Lower leg skin (tissue), 4 donors: ENCODE measurements around the gene ABCA8. TPM values are rescaled to one million over a fixed set of nuclear protein-coding genes. Genes with fewer than 3 reads are reported as not detected.
"Not testable (repeated sequence)": the region's sequence is repeated elsewhere in the genome, so short reads cannot be mapped to it uniquely, and the experiment has no call there.

ENCODE experiments used
- DNase-seq, 2 donors: peaks; one replicate each; pipeline ENCODE4 v3.0.0-alpha.2; 2019; ENCODE audit warnings: low spot score in 2 of 2
- H3K4me3 ChIP-seq: fragments of 200-600 bp; sonication (generic); 2 replicates; pipeline ENCODE4 v1.5.1; 2017; ENCODE audit warnings: mild to moderate bottlenecking, low read depth; ENCODE audit not compliant: poor library complexity, severe bottlenecking
- CTCF ChIP-seq, 3 donors: fragments of 450-650 bp; IDR thresholded peaks; one replicate each; pipeline ENCODE4 v1.5.1; 2016; ENCODE audit warnings: antibody characterized with exemption in 3 of 3, mild to moderate bottlenecking in 3 of 3, moderate library complexity in 2 of 3
- POLR2A ChIP-seq, 2 donors: fragments of 450-650 bp; IDR thresholded peaks; one replicate each; pipeline ENCODE4 v1.6.1; 2016 to 2017; ENCODE audit warnings: antibody characterized with exemption in 2 of 2, mild to moderate bottlenecking in 1 of 2, moderate library complexity in 1 of 2
- WGBS, 2 donors: methylation state at CpG; one replicate each; pipeline ENCODE4 v1.1.5; 2018; 5-methylcytosine and 5-hydroxymethylcytosine counted together
- intact Hi-C: fragments of 100-400 bp; cut with DNase I; formaldehyde crosslinking; loops from one replicate; pipeline ENCODE4 v1.15.0; 2023; ENCODE audit warnings: low total_unique reads
- total RNA-seq, 4 donors: library from RNA; depleted of rRNA; stranded (reverse); fragments of >200 nt; gene quantifications; one replicate each; pipeline ENCODE4 v1.1.0, GENCODE V29; 2016

The ABCA8 gene
- total RNA-seq, 4 donors from 2014 or later = 6.1 to 17.9 (median 13.9) TPM

- TF ChIP-seq POLR2A (IDR thresholded peaks at IDR 0.05) (no peak), CTCF (IDR thresholded peaks at IDR 0.05) (no peak)
- WGBS, 2 donors = 62 to 66% methylated on average over 3 of the region's 3 CpGs
Measured at GRCh38 chr17:68973098-68973846, 18.1 kb upstream of the ABCA8 start.

GRCh38 chr17:68972119-68972704 lies 17.0 kb upstream of the ABCA8 start:
- no peak overlapping the region for H3K4me3 ChIP-seq
- intact Hi-C loops = loop anchor here (10.0 kb wide), 1 partner anchor 197 kb away; no protein-coding TSS in a partner anchor
- 49 to 53% methylated on average over 4 of the region's 4 CpGs for WGBS, 2 donors
- TF ChIP-seq CTCF (IDR thresholded peaks at IDR 0.05) (no peak), POLR2A (IDR thresholded peaks at IDR 0.05) (no peak)
- DNase-seq = no peak

More at GRCh38 chr17:68973098-68973846, 18.1 kb upstream of the ABCA8 start:
- no peak for DNase-seq
- no peak overlapping the region for H3K4me3 ChIP-seq
- intact Hi-C loops = loop anchor here (10.0 kb wide), 1 partner anchor 198 kb away; no protein-coding TSS in a partner anchor

- DNase-seq = no peak
- intact Hi-C loops = no loop called here
- no peak for TF ChIP-seq POLR2A (IDR thresholded peaks at IDR 0.05)
- TF ChIP-seq CTCF (IDR thresholded peaks at IDR 0.05) = no peak
- WGBS, 2 donors = 58 to 60% methylated on average over 5 of the region's 5 CpGs
- H3K4me3 ChIP-seq = no peak overlapping the region
Measured at GRCh38 chr17:68969101-68969500, 13.9 kb upstream of the ABCA8 start.

- intact Hi-C loops = no loop called here
- 91 to 97% methylated on average over 4 of the region's 4 CpGs for WGBS, 2 donors
- TF ChIP-seq CTCF (IDR thresholded peaks at IDR 0.05) (no peak), POLR2A (IDR thresholded peaks at IDR 0.05) (no peak)
- H3K4me3 ChIP-seq = no peak overlapping the region
- no peak for DNase-seq
Measured at GRCh38 chr17:68963958-68964357, 8.8 kb upstream of the ABCA8 start.

- intact Hi-C loops = no loop called here
- DNase-seq = peak in 1 of 2 donors; percentile 22
- WGBS, 2 donors = 23 to 27% methylated on average over 9 of the region's 9 CpGs
- no peak overlapping the region for H3K4me3 ChIP-seq
- no peak for TF ChIP-seq POLR2A (IDR thresholded peaks at IDR 0.05)
- no peak for TF ChIP-seq CTCF (IDR thresholded peaks at IDR 0.05)
Measured at GRCh38 chr17:68961214-68961882, 6.2 kb upstream of the ABCA8 start.

- DNase-seq, intact Hi-C loops, H3K4me3 ChIP-seq: not testable (repeated sequence)
- WGBS, 2 donors = 93 to 94% methylated on average over 2 of the region's 2 CpGs
Measured at GRCh38 chr17:68959117-68959516, 3.9 kb upstream of the ABCA8 start.
